ENCODE measurements around the gene TMEM72.
A peak's percentile ranks its signal among the peaks of the same experiment; 100 is the strongest.

Gene TMEM72

DNA sequence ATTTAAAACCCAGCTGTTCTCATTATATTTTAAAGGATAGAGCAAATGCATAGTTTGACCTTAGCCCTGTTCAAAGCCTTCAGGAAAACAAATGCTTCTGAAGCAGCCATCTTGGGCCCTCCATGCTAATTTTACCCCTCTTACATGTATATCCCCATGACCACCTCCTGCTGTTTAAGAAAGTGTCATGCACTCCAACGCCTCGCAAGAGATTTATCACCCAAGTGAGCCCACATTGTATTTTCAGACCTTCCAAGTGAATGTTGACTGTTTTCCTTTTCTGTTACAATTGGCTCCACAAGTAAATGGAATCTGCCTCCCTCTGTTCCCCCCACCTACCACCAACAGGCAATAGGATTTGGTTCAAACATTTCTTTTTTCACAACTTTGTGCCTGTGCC is 5.3 kb downstream of the TMEM72 start:
- Histone ChIP-seq H3K27me3 (ENCODE audit: low read depth) (0 out of 2 replicates have a peak, but pooled peaks cover 2% of the 10 kb centered on the region), H3K4me3 (no peak overlapping the region), H3K9me3 (no peaks in the 10 kb centered on the region), H3K4me1 (no peaks in the 10 kb centered on the region), H3K36me3 (replicated peaks) (no peaks in the 10 kb centered on the region)
- in situ Hi-C loops (cut with MboI; ENCODE audit: low sequenced_read_pairs), result no loop called here
- DNase-seq (ENCODE audit: low spot score in 2 of 2), result no peak

DNA sequence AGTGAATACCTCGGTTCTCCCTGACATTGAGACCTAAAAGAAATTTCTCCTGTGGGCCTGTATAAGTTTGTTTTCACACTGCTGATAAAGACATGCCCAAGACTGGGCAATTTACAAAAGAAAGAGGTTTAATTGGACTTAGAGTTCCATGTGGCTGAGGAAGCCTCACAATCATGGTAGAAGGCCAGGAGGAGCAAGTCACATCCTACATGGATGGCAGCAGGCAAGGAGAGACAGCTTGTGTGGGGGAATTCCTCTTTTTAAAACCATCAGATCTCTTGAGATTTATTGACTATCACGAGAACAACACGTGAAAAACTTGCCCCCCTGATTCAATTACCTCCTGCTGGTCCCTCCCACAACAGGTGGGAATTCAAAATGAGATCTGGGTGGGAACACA is 6.7 kb downstream of the TMEM72 start:
- H3K4me3 ChIP-seq, result no peak overlapping the region
- H3K4me1 ChIP-seq, result no peaks in the 10 kb centered on the region
- no peak for DNase-seq (ENCODE audit: low spot score in 2 of 2)
- no peaks in the 10 kb centered on the region for H3K9me3 ChIP-seq
- in situ Hi-C loops (cut with MboI; ENCODE audit: low sequenced_read_pairs), result no loop called here
- no peaks in the 10 kb centered on the region for H3K36me3 ChIP-seq (replicated peaks)
- 0 out of 2 replicates have a peak, but pooled peaks cover 2% of the 10 kb centered on the region for H3K27me3 ChIP-seq (ENCODE audit: low read depth)

DNA sequence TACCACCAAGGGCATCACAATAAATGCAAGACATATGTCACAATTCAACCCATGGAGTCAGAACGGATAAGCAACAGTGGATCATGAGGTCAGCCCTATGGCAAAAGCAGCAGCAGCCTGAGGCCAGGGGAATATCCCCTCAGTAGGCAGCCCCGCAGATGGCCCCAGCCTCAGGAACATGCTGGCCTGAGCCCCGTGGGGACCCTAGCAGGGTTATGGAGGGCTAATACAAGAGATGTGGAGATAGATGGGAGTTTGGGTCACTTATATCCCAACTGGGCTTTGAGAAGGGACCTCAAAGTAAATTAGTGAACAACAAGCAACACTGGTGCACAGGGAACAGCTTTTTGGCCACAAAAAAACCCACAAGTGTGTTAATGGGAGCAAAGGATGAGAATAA is 9.1 kb downstream of the TMEM72 start:
- in situ Hi-C loops (cut with MboI; ENCODE audit: low sequenced_read_pairs), result no loop called here
- H3K27me3 ChIP-seq (ENCODE audit: low read depth), result 0 out of 2 replicates have a peak, but pooled peaks cover 2% of the 10 kb centered on the region
- no peaks in the 10 kb centered on the region for H3K36me3 ChIP-seq (replicated peaks)

DNA sequence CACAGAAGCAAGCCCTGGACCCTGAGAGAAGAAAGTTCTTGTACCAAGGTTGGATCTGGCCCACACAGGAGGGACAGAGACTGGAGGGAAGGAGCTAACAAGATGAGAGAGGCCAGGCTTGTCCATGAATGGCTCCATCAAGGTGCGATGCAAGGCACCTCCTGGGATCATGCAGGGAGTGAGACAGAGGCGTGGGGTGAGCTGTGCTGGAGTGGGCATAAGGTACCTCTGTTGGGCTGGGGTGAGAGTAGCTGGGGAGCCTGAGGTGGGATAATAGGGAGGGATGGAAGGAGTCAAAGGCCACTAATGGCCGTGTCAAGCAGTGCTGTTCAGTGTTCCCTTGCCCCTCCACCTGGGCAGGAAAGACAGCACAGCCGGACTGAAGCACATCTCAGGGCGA is 9.9 kb downstream of the TMEM72 start:
- H3K27me3 ChIP-seq (ENCODE audit: low read depth), result 0 out of 2 replicates have a peak, but pooled peaks cover 2% of the 10 kb centered on the region
- no peaks in the 10 kb centered on the region for H3K4me1 ChIP-seq
- H3K9me3 ChIP-seq, result no peaks in the 10 kb centered on the region
- H3K36me3 ChIP-seq (replicated peaks), result no peaks in the 10 kb centered on the region
- in situ Hi-C loops (cut with MboI; ENCODE audit: low sequenced_read_pairs), result no loop called here
- no peak for DNase-seq (ENCODE audit: low spot score in 2 of 2)
- H3K4me3 ChIP-seq, result no peak overlapping the region

More for the DNA sequence above, 9.1 kb downstream of the TMEM72 start:
- no peak for DNase-seq (ENCODE audit: low spot score in 2 of 2)
- H3K4me1 ChIP-seq, result no peaks in the 10 kb centered on the region
- no peak overlapping the region for H3K4me3 ChIP-seq
- H3K9me3 ChIP-seq, result no peaks in the 10 kb centered on the region

DNA sequence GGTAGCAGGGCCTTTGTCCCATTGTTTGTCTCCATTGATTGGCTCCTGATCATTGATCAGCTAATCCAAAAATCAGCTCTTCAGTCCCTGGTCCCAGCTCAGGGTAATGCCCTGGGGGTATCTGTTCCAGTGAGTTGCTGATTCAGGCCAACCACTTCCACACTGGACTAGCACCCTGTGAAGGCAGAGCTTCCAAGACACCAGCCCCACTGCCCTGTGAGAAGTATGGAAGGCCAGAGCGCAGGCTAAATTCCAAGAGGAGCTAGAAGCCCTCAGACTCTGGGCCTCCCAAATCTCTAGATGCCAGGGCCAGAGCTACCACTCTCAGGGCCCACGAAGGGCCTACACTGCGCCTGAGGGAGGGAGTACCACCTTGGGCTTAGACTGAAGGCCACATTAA is 10.4 kb downstream of the TMEM72 start:
- no peaks in the 10 kb centered on the region for H3K36me3 ChIP-seq (replicated peaks)
- H3K4me3 ChIP-seq, result no peak overlapping the region
- 0 out of 2 replicates have a peak, but pooled peaks cover 2% of the 10 kb centered on the region for H3K27me3 ChIP-seq (ENCODE audit: low read depth)
- DNase-seq (ENCODE audit: low spot score in 2 of 2), result no peak
- no peaks in the 10 kb centered on the region for H3K4me1 ChIP-seq
- no peaks in the 10 kb centered on the region for H3K9me3 ChIP-seq
- in situ Hi-C loops (cut with MboI; ENCODE audit: low sequenced_read_pairs), result no loop called here

DNA sequence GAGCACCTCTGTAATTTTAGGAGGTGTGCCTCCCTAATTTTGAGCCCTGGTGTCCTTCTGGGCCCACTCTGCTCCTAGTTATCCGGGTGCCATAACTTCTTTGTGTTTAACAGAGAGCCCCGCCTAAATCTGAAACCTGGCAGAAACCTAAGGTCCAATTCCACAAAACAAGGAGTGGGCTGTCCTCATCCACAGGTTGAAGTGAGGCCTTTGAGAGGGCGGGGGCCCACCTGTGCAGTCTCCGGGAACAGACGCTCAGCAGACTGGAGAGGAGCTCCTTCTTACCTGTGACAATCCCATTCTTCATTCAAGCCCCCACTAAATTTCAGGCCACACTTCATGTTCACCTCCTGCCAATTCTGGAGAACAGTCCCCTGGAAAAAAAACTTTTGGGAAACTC is 10.9 kb downstream of the TMEM72 start:
- DNase-seq (ENCODE audit: low spot score in 2 of 2), result no peak
- H3K4me1 ChIP-seq, result no peaks in the 10 kb centered on the region
- H3K36me3 ChIP-seq (replicated peaks), result no peaks in the 10 kb centered on the region
- H3K27me3 ChIP-seq (ENCODE audit: low read depth), result 0 out of 2 replicates have a peak, but pooled peaks cover 2% of the 10 kb centered on the region
- H3K4me3 ChIP-seq, result no peak overlapping the region
- in situ Hi-C loops (cut with MboI; ENCODE audit: low sequenced_read_pairs), result no loop called here
- no peaks in the 10 kb centered on the region for H3K9me3 ChIP-seq

DNA sequence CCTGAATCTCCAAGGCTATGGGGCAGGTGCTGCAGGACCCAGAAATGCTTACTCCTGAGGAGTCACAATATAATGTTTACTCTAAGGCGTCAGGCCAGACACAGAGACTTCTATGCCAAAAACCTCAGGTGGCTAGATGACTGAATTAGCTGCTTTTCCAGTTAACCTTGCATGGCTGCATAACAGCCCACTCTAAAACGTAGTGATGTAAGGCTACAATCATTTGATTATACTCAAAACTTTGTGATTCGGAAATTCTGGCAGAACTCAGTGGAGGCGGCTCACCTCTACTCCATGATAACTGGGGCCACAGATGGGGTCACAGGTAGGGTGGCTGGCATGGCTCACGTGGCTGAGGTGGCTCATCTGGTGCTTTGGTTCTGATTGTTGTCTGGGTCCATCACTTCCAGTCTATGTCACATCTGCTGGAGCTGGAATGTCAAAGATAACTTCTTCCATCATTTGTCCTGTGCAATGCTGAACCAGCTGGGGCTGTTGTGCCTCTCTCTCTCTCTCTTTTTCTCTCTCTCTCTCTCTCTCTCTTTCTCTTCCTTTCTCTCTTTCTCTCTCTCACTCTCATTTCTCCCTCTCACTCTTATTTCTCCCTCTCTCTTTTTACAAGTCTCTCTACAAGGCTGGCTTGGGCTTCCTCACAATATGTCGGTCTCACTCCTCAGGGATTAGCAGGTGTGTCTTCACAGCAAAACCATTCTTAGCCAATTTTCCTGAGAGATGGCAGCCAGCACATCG is 11.8 kb downstream of the TMEM72 start:
- DNase-seq (ENCODE audit: low spot score in 2 of 2), result no peak
- in situ Hi-C loops (cut with MboI; ENCODE audit: low sequenced_read_pairs), result no loop called here
- Histone ChIP-seq H3K4me1 (no peaks in the 10 kb centered on the region), H3K27me3 (ENCODE audit: low read depth) (0 out of 2 replicates have a peak, but pooled peaks cover 2% of the 10 kb centered on the region), H3K9me3 (no peaks in the 10 kb centered on the region), H3K4me3 (no peak overlapping the region), H3K36me3 (replicated peaks) (no peaks in the 10 kb centered on the region)

DNA sequence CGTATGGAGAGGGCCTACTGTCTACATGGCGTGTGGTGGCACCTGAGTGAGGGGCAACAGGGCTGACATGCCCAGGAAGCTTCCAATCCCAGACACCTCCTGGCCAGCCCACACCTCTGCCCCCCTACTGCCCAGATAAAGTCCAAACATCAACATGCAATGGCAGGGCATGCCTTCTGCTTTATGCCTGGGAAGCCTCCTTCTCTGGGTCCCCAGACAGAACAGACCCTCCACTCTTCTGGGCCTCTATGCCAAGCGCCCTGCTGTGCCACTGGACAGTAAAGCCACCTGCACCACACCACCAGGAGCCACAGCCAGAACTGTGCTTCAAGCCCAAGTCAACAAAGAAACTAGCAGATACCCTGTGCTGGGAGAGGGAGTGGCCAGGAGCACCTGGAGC is 12.5 kb downstream of the TMEM72 start:
- in situ Hi-C loops (cut with MboI; ENCODE audit: low sequenced_read_pairs), result no loop called here
- Histone ChIP-seq H3K4me1 (no peaks in the 10 kb centered on the region), H3K4me3 (no peak overlapping the region), H3K9me3 (no peaks in the 10 kb centered on the region), H3K36me3 (replicated peaks) (no peaks in the 10 kb centered on the region), H3K27me3 (ENCODE audit: low read depth) (0 out of 2 replicates have a peak, but pooled peaks cover 2% of the 10 kb centered on the region)
- DNase-seq (ENCODE audit: low spot score in 2 of 2), result no peak

DNA sequence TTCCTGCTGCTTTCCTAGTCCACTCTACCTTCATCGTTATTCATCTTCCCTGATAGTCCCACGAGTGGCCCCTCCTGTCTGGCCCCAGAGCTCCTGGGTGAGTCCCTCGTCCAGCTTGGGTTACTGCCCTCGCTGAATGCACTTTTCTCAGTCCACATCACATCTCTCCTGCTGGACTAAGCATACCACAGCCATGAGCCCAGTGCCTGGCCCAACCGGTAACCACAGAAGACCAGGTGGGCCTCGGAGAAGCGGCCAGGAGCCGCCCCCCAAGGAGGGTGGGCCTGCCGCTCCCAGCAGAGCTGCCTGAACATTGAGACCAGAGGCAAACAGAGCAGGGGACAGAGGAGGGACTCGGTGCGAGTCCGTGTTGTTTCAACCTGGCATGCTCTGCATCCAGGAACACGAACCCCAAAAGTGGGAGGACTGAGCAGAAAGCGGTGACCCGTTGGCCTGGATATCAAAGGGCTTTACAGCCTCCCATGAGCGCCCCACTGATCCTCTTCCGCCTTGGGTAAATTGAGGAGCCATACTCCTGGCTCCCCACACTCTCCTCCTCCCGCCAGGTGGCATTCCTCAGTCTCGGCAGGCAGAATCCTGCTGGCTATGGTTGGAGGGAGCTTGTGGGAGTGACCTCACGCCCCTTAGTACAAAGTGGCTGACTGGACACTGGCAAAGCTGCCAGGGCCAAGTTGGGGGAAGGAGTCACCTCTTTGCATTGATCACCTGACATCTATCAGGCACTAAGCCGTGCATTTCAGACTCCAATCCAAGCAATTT is 13.3 kb downstream of the TMEM72 start:
- Histone ChIP-seq H3K36me3 (replicated peaks) (no peaks in the 10 kb centered on the region), H3K4me3 (no peak overlapping the region)
- in situ Hi-C loops (cut with MboI; ENCODE audit: low sequenced_read_pairs), result no loop called here

DNA sequence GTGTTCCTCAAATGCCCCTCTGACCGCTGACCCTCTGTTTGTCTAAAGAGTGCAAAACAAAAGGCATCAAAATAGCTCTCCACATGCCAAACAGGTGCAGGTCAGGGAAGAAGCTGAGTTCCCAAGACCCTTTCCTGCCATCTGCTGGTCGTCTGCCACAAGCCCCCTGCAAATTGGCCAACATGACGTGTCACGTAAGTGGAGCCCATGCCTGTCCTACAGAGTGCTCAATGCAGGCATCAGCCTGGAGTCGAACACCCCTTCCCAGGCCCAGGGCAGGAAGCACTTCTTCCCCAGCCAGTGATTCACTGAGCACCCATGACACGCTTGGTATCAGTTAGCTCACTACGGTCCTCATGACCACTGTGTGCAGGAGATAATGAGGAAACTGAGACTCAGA is 14.1 kb downstream of the TMEM72 start:
- in situ Hi-C loops (cut with MboI; ENCODE audit: low sequenced_read_pairs), result no loop called here
- Histone ChIP-seq H3K36me3 (replicated peaks) (no peaks in the 10 kb centered on the region), H3K4me1 (no peaks in the 10 kb centered on the region), H3K27me3 (ENCODE audit: low read depth) (no peaks in the 10 kb centered on the region), H3K9me3 (no peaks in the 10 kb centered on the region), H3K4me3 (no peak overlapping the region)
- DNase-seq (ENCODE audit: low spot score in 2 of 2), result peak in 1 of 2 experiments; percentile 39

More for the DNA sequence above, 13.3 kb downstream of the TMEM72 start:
- Histone ChIP-seq H3K27me3 (ENCODE audit: low read depth) (0 out of 2 replicates have a peak, but pooled peaks cover under 1% of the 10 kb centered on the region), H3K9me3 (no peaks in the 10 kb centered on the region), H3K4me1 (no peaks in the 10 kb centered on the region)
- DNase-seq (ENCODE audit: low spot score in 2 of 2), result no peak

DNA sequence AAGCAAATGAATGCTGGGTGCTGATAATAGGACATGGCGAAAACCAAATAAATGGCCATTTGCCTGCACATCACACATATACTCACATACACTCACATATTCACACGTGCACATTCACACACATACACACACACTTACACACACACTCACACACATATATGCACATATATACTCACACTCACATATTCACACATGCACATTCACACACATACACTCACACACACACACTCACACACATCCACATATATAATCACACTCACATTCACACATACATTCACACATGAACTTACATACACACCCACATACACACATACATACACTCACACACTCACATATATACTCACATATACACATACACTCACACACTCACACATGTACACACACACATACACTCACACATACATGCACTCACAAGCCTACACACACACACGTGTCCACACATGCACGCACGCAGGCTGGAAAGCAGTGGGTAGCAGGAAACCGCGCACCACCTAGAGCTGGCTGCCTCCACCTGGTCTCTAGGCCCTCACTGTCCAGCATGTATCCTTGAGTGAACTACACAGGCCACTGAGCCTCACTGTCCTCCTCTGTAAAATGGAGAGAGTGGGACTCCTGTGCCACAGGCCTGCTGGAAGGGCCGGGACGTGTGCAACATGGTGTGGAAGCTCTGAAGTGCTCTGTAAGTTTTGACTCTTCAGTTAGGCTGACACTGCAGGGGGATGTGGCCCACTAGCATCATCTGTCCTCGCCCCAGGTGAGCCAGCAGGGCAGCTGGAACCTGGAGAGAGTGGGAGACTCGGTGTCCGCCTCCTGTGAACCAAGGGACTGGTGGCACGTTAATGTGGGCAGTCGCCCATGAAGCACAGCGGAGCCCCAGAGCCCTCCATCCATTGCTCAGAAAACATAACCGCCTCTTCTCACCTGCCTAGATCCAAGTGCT is 14.9 kb downstream of the TMEM72 start:
- DNase-seq (ENCODE audit: low spot score in 2 of 2), result no peak
- in situ Hi-C loops (cut with MboI; ENCODE audit: low sequenced_read_pairs), result no loop called here
- no peak overlapping the region for H3K4me3 ChIP-seq
- H3K36me3 ChIP-seq (replicated peaks), result no peaks in the 10 kb centered on the region
- H3K27me3 ChIP-seq (ENCODE audit: low read depth), result no peaks in the 10 kb centered on the region
- no peaks in the 10 kb centered on the region for H3K4me1 ChIP-seq
- no peaks in the 10 kb centered on the region for H3K9me3 ChIP-seq

DNA sequence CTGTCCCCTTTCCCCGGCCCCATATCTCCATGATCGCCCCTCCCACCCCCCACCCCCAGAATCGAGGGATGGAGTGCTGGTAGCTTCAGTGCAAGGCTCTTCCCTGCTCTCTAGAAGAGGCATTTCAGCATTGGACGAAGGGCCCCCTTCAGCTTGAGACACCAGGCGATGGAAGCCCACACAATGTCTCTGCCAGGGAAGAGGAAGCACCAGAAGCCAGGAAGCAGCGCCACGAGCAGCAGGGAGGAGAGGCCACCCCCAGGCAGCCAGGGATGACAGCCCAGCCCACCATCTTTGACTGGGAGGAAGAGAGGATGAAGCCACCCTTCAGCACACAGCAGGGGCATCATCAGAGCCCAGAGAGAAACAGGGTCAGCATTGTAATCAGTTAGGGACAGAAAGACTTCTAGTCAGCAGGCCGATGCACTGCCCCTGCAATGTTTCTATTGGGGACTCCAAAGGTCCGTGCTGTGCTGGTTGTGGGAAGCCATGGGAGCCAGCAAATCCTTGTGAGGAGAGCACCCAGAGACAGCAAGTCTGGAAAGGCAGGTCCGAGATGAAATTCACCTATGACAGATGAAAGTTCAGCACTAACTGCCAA is 15.7 kb downstream of the TMEM72 start:
- H3K4me1 ChIP-seq, result no peaks in the 10 kb centered on the region
- no peak for DNase-seq (ENCODE audit: low spot score in 2 of 2)
- H3K36me3 ChIP-seq (replicated peaks), result no peaks in the 10 kb centered on the region
- H3K9me3 ChIP-seq, result no peaks in the 10 kb centered on the region
- H3K27me3 ChIP-seq (ENCODE audit: low read depth), result no peaks in the 10 kb centered on the region
- in situ Hi-C loops (cut with MboI; ENCODE audit: low sequenced_read_pairs), result no loop called here
- H3K4me3 ChIP-seq, result no peak overlapping the region

DNA sequence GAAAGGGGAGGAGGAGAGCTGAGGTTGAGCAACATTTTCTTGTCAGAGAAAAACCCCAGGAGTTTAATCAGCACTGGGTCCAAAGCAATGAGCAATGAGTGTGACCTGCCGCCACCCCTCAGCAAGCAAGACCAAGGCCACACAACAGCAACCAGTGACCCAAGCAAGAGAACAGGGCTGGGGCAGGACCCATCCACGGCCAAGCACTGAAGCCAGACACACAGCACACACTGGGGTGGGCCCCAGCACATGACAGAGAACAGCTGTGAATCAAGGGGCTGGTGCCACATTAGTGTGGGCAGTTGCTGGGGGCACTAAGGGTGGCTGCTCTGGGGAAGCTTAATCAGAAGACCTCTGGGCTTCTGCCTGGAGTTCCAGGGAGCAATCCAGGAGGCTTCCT is 16.2 kb downstream of the TMEM72 start:
- H3K27me3 ChIP-seq (ENCODE audit: low read depth), result no peaks in the 10 kb centered on the region
- no peaks in the 10 kb centered on the region for H3K4me1 ChIP-seq
- in situ Hi-C loops (cut with MboI; ENCODE audit: low sequenced_read_pairs), result no loop called here
- H3K36me3 ChIP-seq (replicated peaks), result no peaks in the 10 kb centered on the region
- DNase-seq (ENCODE audit: low spot score in 2 of 2), result no peak
- H3K9me3 ChIP-seq, result no peaks in the 10 kb centered on the region
- H3K4me3 ChIP-seq, result no peak overlapping the region
